ENCODE measurements around the gene ABCB4.

Gene ABCB4

DNA sequence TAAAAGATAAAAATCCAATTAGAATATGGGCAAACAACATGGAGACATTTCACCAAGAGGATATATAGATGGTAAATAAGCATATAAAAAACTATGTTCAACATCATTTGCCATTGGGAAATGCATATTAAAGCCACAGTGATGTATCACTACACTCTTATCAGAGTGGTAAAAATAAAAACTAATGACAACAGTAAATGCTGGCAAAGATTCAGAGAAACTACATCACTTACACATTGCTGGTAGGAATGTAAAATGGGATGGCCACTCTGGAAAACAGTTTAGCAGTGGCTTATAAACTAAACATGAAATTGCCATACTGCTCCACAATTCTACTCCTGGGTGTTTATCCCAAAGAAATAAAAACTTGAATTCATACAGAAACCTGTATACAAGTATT lies 70.8 kb downstream of the ABCB4 start:
- no peaks in the 10 kb centered on the region for H3K4me1 ChIP-seq (ENCODE audit: insufficient read depth, insufficient read length)
- no peaks in the 10 kb centered on the region for H3K9me3 ChIP-seq (ENCODE audit: insufficient read depth, low read length)
- H3K4me3 ChIP-seq (ENCODE audit: insufficient read length, low read depth), result no peak overlapping the region
- TF ChIP-seq YY1 (IDR thresholded peaks at IDR 0.05; ENCODE audit: insufficient read depth, insufficient read length) (no peak), SUZ12 (IDR thresholded peaks at IDR 0.05; ENCODE audit: extremely low read depth, insufficient read depth, insufficient read length) (no peak), ZNF274 (IDR thresholded peaks at IDR 0.05; ENCODE audit: low read depth, low read length) (no peak)
- no peaks in the 10 kb centered on the region for H3K27me3 ChIP-seq (ENCODE audit: insufficient read depth, insufficient read length)
- H3K36me3 ChIP-seq (ENCODE audit: insufficient read depth, insufficient read length, low read length), result no peaks in the 10 kb centered on the region
- H3K9ac ChIP-seq (ENCODE audit: insufficient read length, low read depth), result no peak overlapping the region
- no peak for DNase-seq (ENCODE audit: low read depth, low spot score)

DNA sequence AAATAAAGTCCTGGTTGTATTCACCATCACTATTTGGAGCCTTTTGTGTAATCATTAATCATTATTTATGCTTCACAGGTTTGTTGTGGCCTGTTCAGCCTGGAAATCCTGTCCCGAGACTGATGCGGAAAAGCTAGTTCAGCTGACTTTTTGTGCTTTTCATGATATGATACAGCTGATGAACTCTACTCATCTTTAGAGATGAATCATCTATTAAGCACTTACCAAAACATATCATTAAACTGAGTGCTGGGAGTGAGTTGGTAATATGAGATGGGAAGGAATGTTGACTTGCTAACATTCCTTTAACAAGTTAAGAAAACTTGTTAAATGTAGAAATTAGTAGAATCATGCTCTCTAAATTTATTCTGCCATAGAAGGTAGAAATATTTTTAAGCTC lies 77.0 kb downstream of the ABCB4 start:
- TF ChIP-seq YY1 (IDR thresholded peaks at IDR 0.05; ENCODE audit: insufficient read depth, insufficient read length), result no peak
- TF ChIP-seq SUZ12 (IDR thresholded peaks at IDR 0.05; ENCODE audit: extremely low read depth, insufficient read depth, insufficient read length), result no peak
- TF ChIP-seq ZNF274 (IDR thresholded peaks at IDR 0.05; ENCODE audit: low read depth, low read length), result no peak
- Histone ChIP-seq H3K4me3 (ENCODE audit: insufficient read length, low read depth) (no peak overlapping the region), H3K4me1 (ENCODE audit: insufficient read depth, insufficient read length) (no peaks in the 10 kb centered on the region), H3K9ac (ENCODE audit: insufficient read length, low read depth) (no peak overlapping the region), H3K27me3 (ENCODE audit: insufficient read depth, insufficient read length) (no peaks in the 10 kb centered on the region), H3K9me3 (ENCODE audit: insufficient read depth, low read length) (no peaks in the 10 kb centered on the region), H3K36me3 (ENCODE audit: insufficient read depth, insufficient read length, low read length) (no peaks in the 10 kb centered on the region)
- no peak for DNase-seq (ENCODE audit: low read depth, low spot score)

DNA sequence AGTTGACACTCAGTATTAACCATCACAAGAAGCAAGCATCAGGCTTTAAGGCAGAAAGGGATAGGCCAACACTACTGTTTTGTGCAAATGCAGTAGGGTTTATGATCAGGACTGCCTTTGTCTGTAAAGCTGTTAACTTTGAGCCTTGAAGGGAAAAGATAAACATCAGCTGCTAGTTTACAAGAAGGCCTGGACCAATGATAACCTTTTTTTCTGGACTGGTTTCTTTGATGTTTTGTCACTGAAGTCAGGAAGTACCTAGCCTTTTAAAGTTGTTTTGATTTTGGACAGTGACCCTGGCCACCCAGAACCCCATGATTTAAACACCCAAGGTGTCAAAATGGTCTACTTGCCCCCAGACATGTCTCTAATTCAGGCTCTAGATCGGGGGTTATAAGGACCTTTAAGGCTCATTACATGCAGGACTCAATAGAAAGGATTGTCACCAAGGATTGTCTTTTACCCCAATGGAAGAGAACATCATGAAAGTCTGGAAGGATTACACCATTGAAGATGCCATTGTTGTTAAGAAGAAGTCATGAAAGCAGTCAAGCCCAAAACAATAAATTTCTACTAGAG lies 79.9 kb downstream of the ABCB4 start:
- TF ChIP-seq ZNF274 (IDR thresholded peaks at IDR 0.05; ENCODE audit: low read depth, low read length) (no peak), SUZ12 (IDR thresholded peaks at IDR 0.05; ENCODE audit: extremely low read depth, insufficient read depth, insufficient read length) (no peak), YY1 (IDR thresholded peaks at IDR 0.05; ENCODE audit: insufficient read depth, insufficient read length) (no peak)
- Histone ChIP-seq H3K4me1 (ENCODE audit: insufficient read depth, insufficient read length) (no peaks in the 10 kb centered on the region), H3K4me3 (ENCODE audit: insufficient read length, low read depth) (no peak overlapping the region), H3K27me3 (ENCODE audit: insufficient read depth, insufficient read length) (no peaks in the 10 kb centered on the region), H3K36me3 (ENCODE audit: insufficient read depth, insufficient read length, low read length) (no peaks in the 10 kb centered on the region), H3K9ac (ENCODE audit: insufficient read length, low read depth) (no peak overlapping the region), H3K9me3 (ENCODE audit: insufficient read depth, low read length) (no peaks in the 10 kb centered on the region)
- no peak for DNase-seq (ENCODE audit: low read depth, low spot score)

DNA sequence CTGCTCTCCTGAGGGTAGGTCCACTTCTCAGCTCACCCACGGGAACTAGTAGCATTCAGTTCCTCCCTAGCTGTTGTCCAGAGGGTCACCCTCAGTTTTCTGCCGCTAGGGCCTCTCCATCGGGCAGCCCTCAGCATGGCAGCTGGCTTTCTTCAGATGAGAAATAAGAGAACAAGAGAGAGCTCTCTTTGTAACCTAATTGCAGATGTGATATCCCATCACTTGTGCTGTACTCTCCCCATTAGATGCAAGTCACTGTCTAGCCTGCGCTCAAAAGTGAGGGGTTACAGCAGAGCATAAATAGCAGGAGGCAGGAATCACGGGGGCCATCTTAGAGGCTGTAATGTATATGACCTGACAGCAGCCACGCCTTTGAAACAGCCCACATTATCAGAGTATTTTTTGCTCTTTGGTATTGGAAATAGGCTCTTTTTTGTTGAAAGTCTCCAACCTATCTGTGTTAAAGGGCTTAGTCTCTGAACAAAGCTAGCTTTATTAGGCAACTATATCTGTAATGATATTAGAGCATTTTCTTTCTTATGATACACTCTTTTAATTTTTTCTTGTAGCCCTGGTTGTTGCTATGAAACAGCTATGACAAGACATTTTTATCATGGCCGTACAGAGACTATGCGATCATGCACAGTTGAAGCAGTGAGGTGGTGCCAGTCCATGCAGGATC lies 84.3 kb downstream of the ABCB4 start:
- no peaks in the 10 kb centered on the region for H3K36me3 ChIP-seq (ENCODE audit: insufficient read depth, insufficient read length, low read length)
- H3K4me3 ChIP-seq (ENCODE audit: insufficient read length, low read depth), result no peak overlapping the region
- H3K9ac ChIP-seq (ENCODE audit: insufficient read length, low read depth), result no peak overlapping the region
- H3K9me3 ChIP-seq (ENCODE audit: insufficient read depth, low read length), result no peaks in the 10 kb centered on the region
- no peak for DNase-seq (ENCODE audit: low read depth, low spot score)
- TF ChIP-seq SUZ12 (IDR thresholded peaks at IDR 0.05; ENCODE audit: extremely low read depth, insufficient read depth, insufficient read length) (no peak), YY1 (IDR thresholded peaks at IDR 0.05; ENCODE audit: insufficient read depth, insufficient read length) (no peak), ZNF274 (IDR thresholded peaks at IDR 0.05; ENCODE audit: low read depth, low read length) (no peak)
- H3K27me3 ChIP-seq (ENCODE audit: insufficient read depth, insufficient read length), result no peaks in the 10 kb centered on the region
- H3K4me1 ChIP-seq (ENCODE audit: insufficient read depth, insufficient read length), result no peaks in the 10 kb centered on the region

DNA sequence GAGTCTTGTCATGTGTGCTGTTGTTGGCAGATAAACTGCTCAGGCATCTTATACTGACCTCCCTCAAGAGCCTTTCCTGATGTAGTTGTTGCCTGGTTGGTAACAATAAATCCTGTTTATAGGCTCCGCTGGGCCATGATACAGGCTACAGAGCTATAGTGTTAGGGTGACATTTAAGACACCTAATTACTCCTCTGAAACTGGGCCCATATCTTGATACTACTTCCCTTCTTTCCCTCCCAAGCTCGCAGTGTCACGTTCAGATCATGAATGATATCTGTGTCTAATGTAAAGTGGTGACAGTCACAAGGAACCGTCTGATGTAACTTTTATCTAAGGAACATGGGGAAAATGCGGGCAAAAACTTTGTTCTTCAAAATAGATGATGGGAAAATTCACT lies 94.6 kb downstream of the ABCB4 start:
- no peak overlapping the region for H3K9ac ChIP-seq (ENCODE audit: insufficient read length, low read depth)
- no peaks in the 10 kb centered on the region for H3K27me3 ChIP-seq (ENCODE audit: insufficient read depth, insufficient read length)
- no peaks in the 10 kb centered on the region for H3K36me3 ChIP-seq (ENCODE audit: insufficient read depth, insufficient read length, low read length)
- H3K4me1 ChIP-seq (ENCODE audit: insufficient read depth, insufficient read length), result no peaks in the 10 kb centered on the region
- H3K4me3 ChIP-seq (ENCODE audit: insufficient read length, low read depth), result no peak overlapping the region
- no peaks in the 10 kb centered on the region for H3K9me3 ChIP-seq (ENCODE audit: insufficient read depth, low read length)
- TF ChIP-seq YY1 (IDR thresholded peaks at IDR 0.05; ENCODE audit: insufficient read depth, insufficient read length) (no peak), SUZ12 (IDR thresholded peaks at IDR 0.05; ENCODE audit: extremely low read depth, insufficient read depth, insufficient read length) (no peak), ZNF274 (IDR thresholded peaks at IDR 0.05; ENCODE audit: low read depth, low read length) (no peak)
- DNase-seq (ENCODE audit: low read depth, low spot score), result no peak

DNA sequence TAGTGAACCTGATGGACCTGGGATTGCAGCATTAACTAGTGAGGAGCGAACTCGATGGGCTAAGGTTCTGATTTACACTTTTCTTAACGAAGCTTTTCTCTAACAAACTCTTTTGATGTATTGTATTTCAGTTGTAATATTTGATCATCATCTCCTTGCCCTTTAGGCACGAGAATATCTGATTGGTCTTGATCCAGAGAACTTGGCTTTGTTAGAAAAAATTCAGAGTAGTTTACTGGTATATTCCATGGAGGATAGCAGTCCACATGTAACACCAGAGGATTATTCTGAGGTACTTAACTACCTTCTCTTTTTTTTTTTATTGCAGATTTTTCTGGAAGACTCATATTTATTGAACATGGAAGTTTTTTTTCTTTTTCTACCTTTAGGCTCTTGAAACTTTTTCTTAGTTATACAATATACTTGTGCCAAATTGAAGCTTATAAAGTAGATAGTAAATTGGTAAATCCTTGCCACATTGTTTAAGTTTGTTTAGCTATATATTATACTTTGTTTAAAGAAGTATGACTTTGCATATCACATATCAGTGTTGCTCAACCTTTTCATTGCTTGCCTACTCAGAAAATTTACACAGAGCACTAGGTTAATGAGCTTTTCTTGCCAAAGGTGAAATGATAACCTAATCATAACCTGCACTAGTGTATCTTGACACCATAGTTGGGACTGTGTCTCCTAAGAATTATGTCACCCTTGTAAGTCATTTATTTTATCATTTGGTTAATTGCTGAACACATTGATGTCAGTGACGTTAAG lies 99.6 kb downstream of the ABCB4 start:
- Histone ChIP-seq H3K9ac (ENCODE audit: insufficient read length, low read depth) (no peak overlapping the region), H3K27me3 (ENCODE audit: insufficient read depth, insufficient read length) (no peaks in the 10 kb centered on the region), H3K36me3 (ENCODE audit: insufficient read depth, insufficient read length, low read length) (no peaks in the 10 kb centered on the region), H3K4me1 (ENCODE audit: insufficient read depth, insufficient read length) (no peaks in the 10 kb centered on the region), H3K9me3 (ENCODE audit: insufficient read depth, low read length) (no peaks in the 10 kb centered on the region), H3K4me3 (ENCODE audit: insufficient read length, low read depth) (no peak overlapping the region)
- DNase-seq (ENCODE audit: low read depth, low spot score), result no peak
- TF ChIP-seq SUZ12 (IDR thresholded peaks at IDR 0.05; ENCODE audit: extremely low read depth, insufficient read depth, insufficient read length) (no peak), ZNF274 (IDR thresholded peaks at IDR 0.05; ENCODE audit: low read depth, low read length) (no peak), YY1 (IDR thresholded peaks at IDR 0.05; ENCODE audit: insufficient read depth, insufficient read length) (no peak)

DNA sequence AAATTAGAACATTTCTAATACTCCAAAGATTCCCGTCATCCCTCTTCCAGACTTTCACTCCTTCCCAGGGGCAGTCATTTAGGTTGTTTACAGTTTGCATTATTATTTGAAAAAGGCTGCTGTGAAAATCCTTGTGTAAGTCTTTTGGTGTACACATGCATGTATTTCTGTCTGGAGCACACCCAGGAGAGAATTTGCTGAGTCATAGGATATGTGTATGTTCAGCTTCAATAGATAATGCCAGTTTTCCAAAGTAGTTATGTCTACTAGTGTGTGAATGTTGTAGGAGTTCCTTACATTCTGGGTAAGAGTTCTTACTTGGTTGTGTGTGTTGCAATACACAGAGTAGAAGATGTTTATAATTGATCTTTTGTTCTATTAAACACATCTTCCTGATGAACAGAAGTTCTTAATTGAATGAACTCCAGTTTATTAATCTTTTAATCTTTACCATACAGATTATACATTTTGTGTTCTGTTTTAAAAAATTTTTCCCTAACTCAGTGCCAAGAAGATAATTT lies 104.8 kb downstream of the ABCB4 start:
- Histone ChIP-seq H3K27me3 (ENCODE audit: insufficient read depth, insufficient read length) (no peaks in the 10 kb centered on the region), H3K9ac (ENCODE audit: insufficient read length, low read depth) (no peak overlapping the region), H3K4me1 (ENCODE audit: insufficient read depth, insufficient read length) (no peaks in the 10 kb centered on the region), H3K9me3 (ENCODE audit: insufficient read depth, low read length) (no peaks in the 10 kb centered on the region), H3K4me3 (ENCODE audit: insufficient read length, low read depth) (no peak overlapping the region), H3K36me3 (ENCODE audit: insufficient read depth, insufficient read length, low read length) (no peaks in the 10 kb centered on the region)
- TF ChIP-seq SUZ12 (IDR thresholded peaks at IDR 0.05; ENCODE audit: extremely low read depth, insufficient read depth, insufficient read length) (no peak), YY1 (IDR thresholded peaks at IDR 0.05; ENCODE audit: insufficient read depth, insufficient read length) (no peak), ZNF274 (IDR thresholded peaks at IDR 0.05; ENCODE audit: low read depth, low read length) (no peak)
- no peak for DNase-seq (ENCODE audit: low read depth, low spot score)

Measured in NT2/D1 (cell line).